HCT116 (cell line): ENCODE measurements around the gene KCNK3.

Source experiments
- EGR1 ChIP-seq: IDR thresholded peaks from 2 replicates; pipeline ENCODE4 v1.6.1; 2012; ENCODE audit warnings: low read depth
- EZH2phosphoT487 ChIP-seq: fragments of 200-600 bp; IDR thresholded peaks from 2 replicates; pipeline ENCODE4 v1.6.1; 2018; ENCODE audit warnings: antibody characterized with exemption, borderline replicate concordance
- FOSL1 ChIP-seq: IDR thresholded peaks from 2 replicates; pipeline ENCODE4 v1.6.1; 2012; ENCODE audit warnings: low read depth
- JUND ChIP-seq: IDR thresholded peaks from 2 replicates; pipeline ENCODE4 v1.6.1; 2012
- POLR2A ChIP-seq: IDR thresholded peaks from 2 replicates; pipeline ENCODE4 v1.7.0; 2011; ENCODE audit warnings: borderline replicate concordance; ENCODE audit not compliant: insufficient read depth, insufficient read length; ENCODE audit errors: extremely low read depth
- REST ChIP-seq: IDR thresholded peaks from 2 replicates; pipeline ENCODE4 v1.6.1; 2012; ENCODE audit warnings: low read depth
- TF ChIP-seq, protein P1 (sequence below), 3 experiments: fragments of 200-600 bp in 1 of 3; sonication (generic) in 1 of 3; IDR thresholded peaks in 2 of 3; conservative IDR thresholded peaks in 1 of 3; 2 replicates each; pipeline ENCODE4 v1.5.1; 2012 to 2017; ENCODE audit warnings: low read depth in 2 of 3, low read length in 2 of 3, antibody characterized with exemption in 1 of 3, borderline replicate concordance in 1 of 3, control low read depth in 1 of 3, mild to moderate bottlenecking in 1 of 3, mixed read lengths in 1 of 3, mixed run types in 1 of 3, moderate library complexity in 1 of 3; ENCODE audit not compliant: insufficient read depth in 1 of 3

DNA sequence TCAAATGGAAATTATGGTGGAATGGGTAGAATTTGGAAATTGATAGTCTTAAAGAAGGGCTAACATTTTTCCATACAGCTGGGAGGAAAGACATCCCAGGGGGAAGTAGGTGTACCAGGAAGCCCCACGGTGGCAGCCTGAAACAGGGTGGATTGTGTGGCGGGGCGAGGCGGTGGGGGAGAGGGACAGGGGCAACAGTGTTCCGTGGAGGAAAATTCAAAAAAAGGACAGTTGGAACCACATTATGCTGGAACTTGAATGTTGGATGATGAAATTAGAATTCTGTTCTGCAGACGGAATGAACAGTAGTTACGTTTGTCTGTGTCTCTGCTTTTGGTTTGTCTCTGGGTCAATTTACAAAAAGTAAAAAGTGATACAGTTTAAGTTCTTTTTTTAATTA is 40.7 kb upstream of the KCNK3 start:
- TF ChIP-seq, protein P1, sequence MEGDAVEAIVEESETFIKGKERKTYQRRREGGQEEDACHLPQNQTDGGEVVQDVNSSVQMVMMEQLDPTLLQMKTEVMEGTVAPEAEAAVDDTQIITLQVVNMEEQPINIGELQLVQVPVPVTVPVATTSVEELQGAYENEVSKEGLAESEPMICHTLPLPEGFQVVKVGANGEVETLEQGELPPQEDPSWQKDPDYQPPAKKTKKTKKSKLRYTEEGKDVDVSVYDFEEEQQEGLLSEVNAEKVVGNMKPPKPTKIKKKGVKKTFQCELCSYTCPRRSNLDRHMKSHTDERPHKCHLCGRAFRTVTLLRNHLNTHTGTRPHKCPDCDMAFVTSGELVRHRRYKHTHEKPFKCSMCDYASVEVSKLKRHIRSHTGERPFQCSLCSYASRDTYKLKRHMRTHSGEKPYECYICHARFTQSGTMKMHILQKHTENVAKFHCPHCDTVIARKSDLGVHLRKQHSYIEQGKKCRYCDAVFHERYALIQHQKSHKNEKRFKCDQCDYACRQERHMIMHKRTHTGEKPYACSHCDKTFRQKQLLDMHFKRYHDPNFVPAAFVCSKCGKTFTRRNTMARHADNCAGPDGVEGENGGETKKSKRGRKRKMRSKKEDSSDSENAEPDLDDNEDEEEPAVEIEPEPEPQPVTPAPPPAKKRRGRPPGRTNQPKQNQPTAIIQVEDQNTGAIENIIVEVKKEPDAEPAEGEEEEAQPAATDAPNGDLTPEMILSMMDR (IDR thresholded peaks at IDR 0.05 in 2 of 3, conservative IDR thresholded peaks at IDR 0.05 in 1 of 3; ENCODE audit: borderline replicate concordance in 1 of 3, insufficient read depth in 1 of 3, low read depth in 2 of 3, low read length in 2 of 3), result no peak
- TF ChIP-seq EZH2phosphoT487 (no peak), FOSL1 (no peak), EGR1 (no peak), POLR2A (no peak), REST (no peak), JUND (no peak)
